ENCODE measurements around the gene GABARAPL2. TPM values are rescaled to one million over a fixed set of nuclear protein-coding genes. Genes with fewer than 3 reads are reported as not detected.
"Not testable (repeated sequence)": the region's sequence is repeated elsewhere in the genome, so short reads cannot be mapped to it uniquely, and the experiment has no call there.

Gene GABARAPL2
- total RNA-seq, 2 donors from 2014 or later: 35.9 to 66.2 TPM

DNA sequence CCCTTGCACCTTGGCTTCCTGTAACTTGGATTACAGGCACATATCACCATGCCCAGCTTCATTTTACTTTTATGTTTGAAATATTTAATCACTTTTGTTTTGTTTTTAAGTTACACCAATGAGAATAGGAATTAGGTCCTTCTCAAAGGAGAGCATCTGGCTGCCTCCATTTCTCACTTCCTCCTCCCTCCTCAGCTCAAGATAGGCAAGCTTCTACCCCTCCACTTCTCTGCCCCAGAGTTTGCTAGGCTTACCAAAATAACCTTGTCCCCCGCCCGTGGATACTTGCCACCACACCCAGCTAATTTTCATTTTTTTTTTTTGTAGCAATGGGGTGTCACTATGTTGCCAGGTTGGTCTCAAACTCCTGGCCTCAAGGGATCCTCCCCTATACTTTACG is 17.9 kb downstream of the GABARAPL2 start:
- Histone ChIP-seq H3K27ac (no peak overlapping the region), H3K4me1 (no peaks in the 10 kb centered on the region), H3K4me3 (no peak overlapping the region), H3K9me3 (no peaks in the 10 kb centered on the region), H3K36me3 (replicated peaks in 1 of 2; ENCODE audit: insufficient read depth in 1 of 2, low read depth in 2 of 2) (no peaks in the 10 kb centered on the region), H3K27me3 (no peaks in the 10 kb centered on the region)
- intact Hi-C loops (cut with DNase I): no loop called here
- TF ChIP-seq, protein P1, sequence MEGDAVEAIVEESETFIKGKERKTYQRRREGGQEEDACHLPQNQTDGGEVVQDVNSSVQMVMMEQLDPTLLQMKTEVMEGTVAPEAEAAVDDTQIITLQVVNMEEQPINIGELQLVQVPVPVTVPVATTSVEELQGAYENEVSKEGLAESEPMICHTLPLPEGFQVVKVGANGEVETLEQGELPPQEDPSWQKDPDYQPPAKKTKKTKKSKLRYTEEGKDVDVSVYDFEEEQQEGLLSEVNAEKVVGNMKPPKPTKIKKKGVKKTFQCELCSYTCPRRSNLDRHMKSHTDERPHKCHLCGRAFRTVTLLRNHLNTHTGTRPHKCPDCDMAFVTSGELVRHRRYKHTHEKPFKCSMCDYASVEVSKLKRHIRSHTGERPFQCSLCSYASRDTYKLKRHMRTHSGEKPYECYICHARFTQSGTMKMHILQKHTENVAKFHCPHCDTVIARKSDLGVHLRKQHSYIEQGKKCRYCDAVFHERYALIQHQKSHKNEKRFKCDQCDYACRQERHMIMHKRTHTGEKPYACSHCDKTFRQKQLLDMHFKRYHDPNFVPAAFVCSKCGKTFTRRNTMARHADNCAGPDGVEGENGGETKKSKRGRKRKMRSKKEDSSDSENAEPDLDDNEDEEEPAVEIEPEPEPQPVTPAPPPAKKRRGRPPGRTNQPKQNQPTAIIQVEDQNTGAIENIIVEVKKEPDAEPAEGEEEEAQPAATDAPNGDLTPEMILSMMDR (IDR thresholded peaks at IDR 0.05): no peak
- no peak for TF ChIP-seq POLR2A (IDR thresholded peaks at IDR 0.05)
- no peak for ATAC-seq
- 76 to 78% methylated on average over 3 of the region's 3 CpGs for WGBS, 2 donors
- no peak for DNase-seq

DNA sequence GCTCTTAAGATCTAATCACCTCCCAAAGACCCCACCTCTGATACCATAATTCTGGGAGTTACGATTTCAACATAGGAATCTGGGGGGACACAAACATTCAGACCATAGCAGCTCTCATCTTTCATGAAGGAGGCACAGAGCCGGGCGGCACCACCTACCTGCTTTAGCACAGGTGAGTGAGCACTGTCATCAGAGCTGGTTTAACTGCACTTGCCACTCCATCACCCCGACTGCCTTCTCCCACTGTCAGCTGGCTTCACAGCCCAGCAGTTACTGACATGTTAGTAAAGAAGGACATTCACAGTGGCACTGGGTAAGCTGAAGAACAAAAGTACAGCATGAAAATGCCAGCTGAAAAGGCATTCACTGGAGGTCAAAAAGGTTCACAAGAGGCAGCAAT is 22.5 kb downstream of the GABARAPL2 start:
- no peak for DNase-seq
- H3K4me1 ChIP-seq: no peaks in the 10 kb centered on the region
- intact Hi-C loops (cut with DNase I): no loop called here
- TF ChIP-seq, protein P1 (IDR thresholded peaks at IDR 0.05): no peak
- TF ChIP-seq POLR2A (IDR thresholded peaks at IDR 0.05): no peak
- H3K4me3 ChIP-seq: no peak overlapping the region
- no peak for ATAC-seq
- H3K27ac ChIP-seq: no peak overlapping the region
- H3K27me3 ChIP-seq: no peaks in the 10 kb centered on the region
- no peaks in the 10 kb centered on the region for H3K9me3 ChIP-seq
- 99 to 100% methylated on average over 4 of the region's 4 CpGs for WGBS, 2 donors
- no peaks in the 10 kb centered on the region for H3K36me3 ChIP-seq (replicated peaks in 1 of 2; ENCODE audit: insufficient read depth in 1 of 2, low read depth in 2 of 2)

DNA sequence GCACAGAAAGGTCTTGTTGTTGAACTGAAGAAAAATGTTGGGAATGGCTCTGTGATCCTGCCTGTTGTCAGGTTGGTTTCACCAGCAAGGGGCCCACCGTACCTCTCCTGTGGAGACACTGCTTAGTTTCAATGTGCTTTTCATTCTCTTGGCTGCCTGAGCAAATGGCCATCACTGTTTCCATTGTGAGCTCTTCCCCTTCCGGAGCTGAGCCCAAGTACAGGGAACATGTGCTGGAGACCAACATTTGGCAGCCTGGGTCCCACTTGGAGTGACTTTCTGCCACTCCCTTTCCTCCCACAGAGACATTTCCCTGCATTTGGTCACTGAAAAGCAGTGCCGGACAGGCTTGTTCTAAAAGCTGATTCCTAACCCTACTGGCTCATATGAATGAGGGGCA is 23.1 kb downstream of the GABARAPL2 start:
- no peaks in the 10 kb centered on the region for H3K27me3 ChIP-seq
- peak; percentile 48 for ATAC-seq
- intact Hi-C loops (cut with DNase I): no loop called here
- H3K36me3 ChIP-seq (replicated peaks in 1 of 2; ENCODE audit: insufficient read depth in 1 of 2, low read depth in 2 of 2): no peaks in the 10 kb centered on the region
- H3K9me3 ChIP-seq: no peaks in the 10 kb centered on the region
- no peak for DNase-seq
- TF ChIP-seq, protein P1 (IDR thresholded peaks at IDR 0.05): no peak
- no peak for TF ChIP-seq POLR2A (IDR thresholded peaks at IDR 0.05)
- no peaks in the 10 kb centered on the region for H3K4me1 ChIP-seq
- WGBS, 2 donors: 90 to 93% methylated on average over 3 of the region's 3 CpGs
- H3K4me3 ChIP-seq: no peak overlapping the region
- H3K27ac ChIP-seq: no peak overlapping the region

DNA sequence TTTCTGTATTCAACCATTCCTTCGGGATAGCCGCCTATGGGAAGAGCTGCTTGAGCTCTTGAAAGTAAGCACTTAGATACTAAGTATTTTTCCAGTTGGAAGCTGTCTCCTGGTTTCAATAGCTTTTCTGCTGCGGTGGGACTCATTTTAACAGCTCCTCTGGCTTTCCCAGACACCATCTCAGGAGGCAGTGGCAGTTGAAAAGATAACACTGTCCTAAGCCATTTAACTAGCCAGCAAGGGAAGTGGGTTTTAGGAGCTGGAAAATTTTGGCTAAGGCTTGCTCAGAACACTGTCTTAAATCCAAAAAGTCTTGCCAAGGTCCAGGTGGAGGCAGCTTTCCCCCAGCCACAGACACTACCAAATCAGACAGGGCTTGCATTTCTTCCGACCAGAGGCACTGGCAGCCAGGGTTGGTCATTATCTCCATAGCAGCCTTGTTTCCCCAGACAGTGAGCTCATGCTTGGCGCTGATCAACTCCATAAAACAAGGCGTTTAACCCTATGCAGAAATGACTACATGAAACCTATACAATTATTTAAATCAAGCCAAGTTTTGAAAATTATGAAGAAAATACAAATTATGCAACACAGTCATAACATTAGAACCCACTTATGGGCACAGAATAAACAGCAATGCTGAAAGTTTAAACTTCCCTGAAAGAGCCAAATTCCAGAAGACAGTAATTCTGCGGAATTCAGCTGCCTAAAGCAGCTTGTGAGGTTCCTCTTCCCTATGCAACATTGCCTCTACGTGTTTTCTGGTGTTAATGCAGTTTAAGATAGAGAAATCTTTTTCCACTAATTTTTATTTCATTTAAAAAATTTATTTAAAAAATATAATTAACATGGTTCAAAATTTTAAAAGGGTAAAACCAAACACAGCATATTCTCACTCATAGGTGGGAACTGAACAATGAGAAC is 25.0 kb downstream of the GABARAPL2 start:
- TF ChIP-seq, protein P1 (IDR thresholded peaks at IDR 0.05): no peak
- TF ChIP-seq POLR2A (IDR thresholded peaks at IDR 0.05): no peak
- intact Hi-C loops (cut with DNase I): no loop called here

DNA sequence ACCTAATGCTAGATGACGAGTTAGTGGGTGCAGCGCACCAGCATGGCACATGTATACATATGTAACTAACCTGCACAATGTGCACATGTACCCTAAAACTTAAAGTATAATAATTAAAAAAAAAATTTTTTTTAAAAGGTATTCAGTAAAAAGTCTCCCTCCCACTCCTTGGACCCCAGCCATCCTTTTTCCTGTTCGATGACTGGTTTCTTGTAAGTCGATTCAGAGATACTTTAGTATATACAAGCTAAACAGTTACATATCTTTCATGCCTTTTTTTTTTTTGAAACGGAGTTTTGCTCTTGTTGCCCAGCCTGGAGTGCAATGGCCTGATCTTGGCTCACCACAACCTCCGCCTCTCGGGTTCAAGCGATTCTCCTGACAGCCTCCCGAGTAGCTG is 25.7 kb downstream of the GABARAPL2 start:
- not testable (repeated sequence) for H3K4me3 ChIP-seq, ATAC-seq
- 75 to 79% methylated on average over 9 of the region's 9 CpGs for WGBS, 2 donors

More for the DNA sequence above, 25.0 kb downstream of the GABARAPL2 start:
- H3K4me1 ChIP-seq: no peaks in the 10 kb centered on the region
- DNase-seq (peak in 3 of 4 donors; percentile 14 to 31 (median 19)), ATAC-seq (peak; percentile 56)
- H3K36me3 ChIP-seq (replicated peaks in 1 of 2; ENCODE audit: insufficient read depth in 1 of 2, low read depth in 2 of 2): no peaks in the 10 kb centered on the region
- H3K27me3 ChIP-seq: no peaks in the 10 kb centered on the region
- H3K27ac ChIP-seq: no peak overlapping the region
- WGBS, 2 donors: 73 to 74% methylated on average over 8 of the region's 8 CpGs
- no peak overlapping the region for H3K4me3 ChIP-seq
- H3K9me3 ChIP-seq: no peaks in the 10 kb centered on the region

More for the DNA sequence above, 25.7 kb downstream of the GABARAPL2 start:
- H3K27ac ChIP-seq; DNase-seq; H3K9me3 ChIP-seq; H3K4me1 ChIP-seq; intact Hi-C loops (cut with DNase I); H3K27me3 ChIP-seq; H3K36me3 ChIP-seq (replicated peaks in 1 of 2; ENCODE audit: insufficient read depth in 1 of 2, low read depth in 2 of 2): not testable (repeated sequence)

Data from body of pancreas (tissue), 4 donors.